Activated CD4-positive, alpha-beta T cell treated with anti-CD3 and anti-CD28 coated beads for 4 hours (primary cell): ENCODE results near the gene NOS1AP.
"Not testable (repeated sequence)": the region's sequence is repeated elsewhere in the genome, so short reads cannot be mapped to it uniquely, and the experiment has no call there.

Source experiments
- DNase-seq, 2 donors: peaks; one replicate each; pipeline ENCODE4 v3.0.0-alpha.2; 2020

Gene NOS1AP

GRCh38 chr1:162351246-162351842 is 281.9 kb downstream of the NOS1AP start:
- no peak for DNase-seq

- not testable (repeated sequence) for DNase-seq
These were observed 282.4 kb downstream of the NOS1AP start for GRCh38 chr1:162351874-162352273.

GRCh38 chr1:162353078-162353477 is 283.6 kb downstream of the NOS1AP start:
- no peak for DNase-seq

- DNase-seq, result no peak
These were observed 284.2 kb downstream of the NOS1AP start for GRCh38 chr1:162353702-162354101.

- DNase-seq, result no peak
These were observed 288.3 kb downstream of the NOS1AP start for GRCh38 chr1:162357681-162358266.

DNA sequence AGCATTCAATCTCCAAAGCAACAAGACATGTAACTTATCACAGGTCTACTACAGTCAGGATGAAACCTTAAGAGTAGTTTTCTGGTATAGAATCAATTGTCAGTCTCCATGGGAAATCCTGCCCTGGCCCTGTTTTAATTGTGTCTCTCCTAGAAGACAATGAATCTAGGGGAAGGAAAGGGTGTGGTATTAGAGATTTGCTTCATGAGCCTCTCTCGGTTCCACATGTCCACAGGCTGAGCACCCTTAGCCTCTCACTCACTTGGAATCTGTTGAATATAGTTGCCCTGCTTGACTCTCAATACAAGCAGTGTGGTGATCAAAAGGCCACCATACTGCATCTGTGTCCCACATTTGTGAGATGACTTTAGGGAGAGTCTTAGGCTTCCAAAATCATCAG is 289.4 kb downstream of the NOS1AP start:
- DNase-seq, result no peak

DNA sequence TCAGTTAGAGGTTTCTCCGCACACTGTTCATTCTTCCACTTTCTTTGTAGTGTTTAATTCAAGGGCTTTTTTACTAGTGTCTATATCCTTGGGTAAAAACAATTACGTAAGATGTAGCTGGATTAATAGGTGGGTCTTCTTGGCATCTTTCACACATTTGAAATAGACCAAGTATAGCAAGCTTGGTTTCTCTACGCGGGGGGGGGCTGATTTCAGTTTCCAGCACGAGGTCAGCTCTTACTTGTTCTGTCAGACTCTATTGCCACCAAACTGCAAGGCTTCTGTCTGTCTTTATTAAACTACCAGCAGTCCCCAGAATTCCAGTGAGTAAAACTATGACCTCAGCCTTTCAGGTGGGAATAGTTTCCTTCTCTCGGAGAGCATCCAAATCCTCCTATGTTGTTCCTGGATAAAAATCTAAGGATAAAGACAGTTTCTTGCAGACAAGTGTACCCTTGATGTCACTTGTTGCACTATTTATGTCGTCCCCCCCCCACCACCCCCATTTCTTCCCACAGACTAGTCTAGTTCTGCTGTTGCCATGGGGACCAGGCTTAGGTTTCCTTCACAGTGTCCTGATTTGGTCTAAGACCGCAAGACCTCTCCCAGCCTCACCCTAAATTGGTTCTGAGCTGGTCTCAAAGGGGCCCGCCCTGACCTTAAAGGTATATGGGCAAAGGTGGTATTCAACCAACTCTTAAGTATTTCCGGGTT is 290.2 kb downstream of the NOS1AP start:
- DNase-seq, result no peak

DNA sequence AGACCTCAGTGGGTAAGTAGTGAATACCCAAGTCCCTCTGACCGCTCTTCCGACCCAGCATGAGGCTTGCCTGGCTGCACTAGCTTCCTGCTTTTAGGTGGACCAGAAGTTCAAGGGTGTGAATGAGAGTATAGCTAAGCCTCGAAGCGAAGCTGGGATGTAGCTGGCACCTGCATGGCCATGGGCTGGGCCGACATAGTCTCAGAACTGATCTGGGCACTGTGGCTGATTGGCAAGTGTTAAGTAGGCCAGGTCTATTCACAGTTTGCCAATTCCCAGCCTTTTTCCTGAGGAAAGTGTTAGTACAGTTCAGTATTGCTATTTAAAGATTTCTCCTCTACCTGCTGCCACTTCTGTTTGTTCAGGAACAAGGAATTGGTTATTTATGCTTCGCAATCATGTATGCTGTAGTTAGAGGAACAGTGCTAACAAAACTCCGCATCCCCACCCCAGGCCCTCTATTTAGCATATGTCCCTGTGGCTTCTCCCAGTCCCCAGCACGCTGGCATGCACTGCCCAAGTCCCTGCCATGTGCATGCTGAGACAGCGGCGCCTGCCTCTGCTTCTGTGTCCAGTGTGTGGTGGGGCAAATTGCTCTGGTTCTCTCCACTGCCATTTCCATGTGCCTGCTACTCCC is 290.9 kb downstream of the NOS1AP start:
- DNase-seq, result no peak

DNA sequence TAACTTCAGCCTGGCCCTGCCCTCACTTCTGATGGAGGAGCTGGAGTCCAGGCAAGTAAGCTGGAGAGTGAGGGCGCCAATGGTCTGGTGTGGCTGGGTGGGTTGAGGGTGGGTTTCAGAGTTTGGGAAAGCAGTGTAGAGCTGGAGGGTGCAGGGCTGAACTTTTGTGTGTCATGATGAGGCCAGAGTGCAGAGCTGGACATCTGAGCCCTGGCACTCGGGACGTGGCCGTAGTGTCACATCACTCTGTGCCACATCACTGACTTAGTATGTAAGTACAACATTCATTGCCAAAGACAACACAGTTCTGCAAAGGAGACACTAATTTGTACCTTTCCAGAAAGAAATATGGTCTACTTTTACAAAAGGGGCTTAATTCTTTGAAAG is 291.4 kb downstream of the NOS1AP start:
- DNase-seq, result no peak

- no peak for DNase-seq
These were observed 291.9 kb downstream of the NOS1AP start for GRCh38 chr1:162361349-162361748.

DNA sequence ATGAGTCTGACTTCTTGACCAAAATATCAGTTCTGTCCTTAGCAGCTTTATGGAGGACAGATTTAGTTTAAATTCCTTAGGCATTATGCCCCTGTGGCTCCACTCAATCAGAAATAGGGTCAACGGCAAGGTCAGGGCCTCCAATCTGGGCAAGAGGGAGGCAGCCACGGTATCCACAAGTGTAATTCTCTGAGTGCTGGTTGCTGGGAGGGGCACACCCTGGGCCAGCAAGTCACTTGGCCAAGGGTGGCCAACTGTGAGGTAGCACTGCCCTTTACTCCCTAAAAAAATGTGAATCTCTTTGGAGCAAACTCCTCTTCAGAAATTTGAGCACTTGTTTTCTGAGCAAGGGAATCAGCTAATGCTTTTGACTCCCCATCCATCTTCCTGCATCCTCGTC is 294.3 kb downstream of the NOS1AP start:
- DNase-seq, result no peak

GRCh38 chr1:162364498-162364897 is 295.0 kb downstream of the NOS1AP start:
- no peak for DNase-seq

DNA sequence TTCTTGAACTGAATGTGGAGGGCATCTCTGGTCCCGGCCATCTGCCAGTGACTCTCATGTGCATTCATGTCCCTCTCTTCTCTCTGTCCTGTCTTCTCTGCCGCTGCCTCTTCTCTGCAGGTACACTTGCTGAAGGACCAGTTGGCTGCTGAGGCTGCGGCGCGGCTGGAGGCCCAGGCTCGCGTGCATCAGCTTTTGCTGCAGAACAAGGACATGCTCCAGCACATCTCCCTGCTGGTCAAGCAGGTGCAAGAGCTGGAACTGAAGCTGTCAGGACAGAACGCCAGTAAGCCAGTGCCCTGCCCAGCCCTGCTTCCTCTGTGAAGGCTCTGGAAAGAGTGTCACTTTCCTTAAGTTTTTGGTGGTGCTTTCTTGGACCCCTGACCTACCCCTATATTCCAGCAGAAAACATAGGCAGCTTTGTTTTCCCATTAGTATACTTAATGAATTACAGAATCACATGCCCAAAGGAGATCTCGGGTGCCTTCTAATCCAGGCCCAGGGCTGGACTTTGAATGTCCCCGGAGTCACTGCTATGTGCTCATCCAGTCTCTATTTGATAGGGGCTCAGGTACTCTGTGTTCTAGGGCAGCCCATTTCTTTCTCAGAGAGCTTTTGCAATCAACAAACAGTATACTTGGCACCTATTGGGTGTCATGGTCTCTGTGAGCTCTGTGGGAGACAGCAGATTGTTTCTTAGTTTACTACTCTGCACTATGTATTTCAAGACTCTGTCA is 296.0 kb downstream of the NOS1AP start:
- no peak for DNase-seq

DNA sequence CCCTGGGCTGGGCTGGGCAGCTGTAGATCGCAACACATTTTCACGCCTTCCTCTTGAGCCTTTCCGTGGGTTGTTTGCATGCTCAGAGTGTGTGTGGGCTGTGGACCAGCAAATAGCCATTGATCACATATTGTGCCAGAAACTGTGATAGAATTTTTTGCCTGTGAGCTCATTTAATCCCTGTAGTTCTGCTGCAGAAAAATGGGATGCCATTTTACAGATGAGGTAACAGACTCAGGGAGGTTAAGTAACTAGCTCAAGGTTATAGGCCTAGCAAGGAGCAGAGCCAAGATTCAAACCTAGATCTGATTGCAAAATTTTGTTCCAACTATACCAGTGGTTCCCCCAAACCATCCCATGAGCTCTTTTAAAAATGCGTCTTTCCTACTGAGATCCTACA is 296.7 kb downstream of the NOS1AP start:
- no peak for DNase-seq

GRCh38 chr1:162366671-162367070 is 297.2 kb downstream of the NOS1AP start:
- DNase-seq, result no peak

DNA sequence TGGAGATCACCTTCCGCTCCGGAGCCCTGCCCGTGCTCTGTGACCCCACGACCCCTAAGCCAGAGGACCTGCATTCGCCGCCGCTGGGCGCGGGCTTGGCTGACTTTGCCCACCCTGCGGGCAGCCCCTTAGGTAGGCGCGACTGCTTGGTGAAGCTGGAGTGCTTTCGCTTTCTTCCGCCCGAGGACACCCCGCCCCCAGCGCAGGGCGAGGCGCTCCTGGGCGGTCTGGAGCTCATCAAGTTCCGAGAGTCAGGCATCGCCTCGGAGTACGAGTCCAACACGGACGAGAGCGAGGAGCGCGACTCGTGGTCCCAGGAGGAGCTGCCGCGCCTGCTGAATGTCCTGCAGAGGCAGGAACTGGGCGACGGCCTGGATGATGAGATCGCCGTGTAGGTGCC is 297.6 kb downstream of the NOS1AP start:
- DNase-seq, result no peak

DNA sequence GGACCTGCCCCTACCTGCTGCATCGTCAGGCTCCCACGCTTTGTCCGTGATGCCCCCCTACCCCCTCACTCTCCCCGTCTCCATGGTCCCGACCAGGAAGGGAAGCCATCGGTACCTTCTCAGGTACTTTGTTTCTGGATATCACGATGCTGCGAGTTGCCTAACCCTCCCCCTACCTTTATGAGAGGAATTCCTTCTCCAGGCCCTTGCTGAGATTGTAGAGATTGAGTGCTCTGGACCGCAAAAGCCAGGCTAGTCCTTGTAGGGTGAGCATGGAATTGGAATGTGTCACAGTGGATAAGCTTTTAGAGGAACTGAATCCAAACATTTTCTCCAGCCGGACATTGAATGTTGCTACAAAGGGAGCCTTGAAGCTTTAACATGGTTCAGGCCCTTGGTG is 298.3 kb downstream of the NOS1AP start:
- no peak for DNase-seq

- DNase-seq, result no peak
These were observed 299.0 kb downstream of the NOS1AP start for GRCh38 chr1:162368451-162368850.

DNA sequence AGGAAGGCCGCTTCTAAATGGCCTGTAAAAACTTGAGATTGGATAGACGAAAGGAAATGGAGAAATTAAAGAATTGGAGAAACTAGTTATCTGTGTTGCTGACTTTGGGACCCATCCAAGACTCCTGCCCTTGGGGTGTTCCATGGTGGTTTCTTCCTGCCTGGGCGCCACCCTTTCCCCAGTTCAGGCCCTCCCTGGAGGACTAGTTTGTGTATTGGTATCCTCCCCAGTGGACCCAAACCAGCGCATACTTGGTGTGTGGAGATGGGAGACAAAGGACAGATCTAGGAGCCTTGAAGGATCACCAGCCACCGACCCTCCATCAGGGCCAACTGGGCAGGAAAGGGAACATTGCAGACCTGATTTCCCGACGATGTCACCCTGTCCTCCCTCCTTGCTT is 300.1 kb downstream of the NOS1AP start:
- DNase-seq, result no peak

DNA sequence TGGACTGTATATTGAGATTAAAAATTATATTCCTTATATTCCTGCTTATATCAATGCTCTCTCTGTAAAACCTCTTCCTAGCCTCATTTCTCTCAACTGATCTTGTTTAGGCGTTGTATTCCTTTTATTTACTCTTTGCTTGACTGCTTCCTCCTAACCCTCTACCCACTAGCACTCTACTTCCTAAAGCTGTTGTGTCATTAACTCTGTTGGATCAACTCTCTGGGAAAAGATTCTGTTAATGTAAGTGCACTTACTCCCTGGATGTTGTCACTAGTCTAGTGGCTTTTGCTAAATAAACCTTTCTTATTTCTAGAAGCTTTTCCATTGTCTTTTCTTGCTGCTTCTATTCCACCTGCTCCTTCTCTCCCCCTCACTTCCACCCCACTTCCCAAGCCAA is 300.7 kb downstream of the NOS1AP start:
- no peak for DNase-seq

- no peak for DNase-seq
These were observed 301.2 kb downstream of the NOS1AP start for GRCh38 chr1:162370721-162371120.

DNA sequence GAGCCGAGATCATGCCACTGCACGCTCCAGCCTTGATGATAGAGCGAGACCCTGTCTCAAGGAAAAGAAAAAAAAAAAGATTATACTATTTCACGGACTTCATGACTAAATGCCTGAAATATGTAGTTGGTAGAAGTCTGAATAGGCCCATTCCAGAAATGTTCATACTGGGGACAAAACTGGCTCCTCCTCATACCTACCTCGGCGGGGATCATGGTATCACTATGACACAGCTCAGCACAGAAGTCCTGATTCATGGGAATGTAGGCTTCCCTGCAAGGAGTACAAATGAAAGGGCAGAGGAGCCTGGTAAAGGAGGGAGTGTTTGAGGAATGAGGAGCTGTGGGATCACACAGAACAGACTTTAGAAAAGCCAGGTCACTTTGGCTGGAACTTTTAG is 302.1 kb downstream of the NOS1AP start:
- no peak for DNase-seq
